Subcutaneous adipose tissue (tissue), 4 donors: ENCODE results near the gene TRNAU1AP. TPM values are rescaled to one million over a fixed set of nuclear protein-coding genes. Genes with fewer than 3 reads are reported as not detected.

Source experiments
- CTCF ChIP-seq: fragments of 450-650 bp; IDR thresholded peaks from one replicate; pipeline ENCODE4 v1.5.1; 2016; ENCODE audit warnings: low read depth, mild to moderate bottlenecking, control low read depth, antibody characterized with exemption, moderate library complexity
- total RNA-seq, 4 donors: library from RNA; depleted of rRNA; stranded (reverse); fragments of >200 nt; gene quantifications; one replicate each; pipeline ENCODE4 v1.1.0, GENCODE V29; 2016

Gene TRNAU1AP
- total RNA-seq, 4 donors from 2014 or later, result 20.5 to 27.2 (median 26.5) TPM

GRCh38 chr1:28509705-28510272 lies 43.1 kb upstream of the TRNAU1AP start:
- TF ChIP-seq CTCF, result no peak

- no peak for TF ChIP-seq CTCF
Observed at GRCh38 chr1:28510273-28510969, 42.5 kb upstream of the TRNAU1AP start.

- no peak for TF ChIP-seq CTCF
Observed at GRCh38 chr1:28510970-28511440, 41.9 kb upstream of the TRNAU1AP start.

- no peak for TF ChIP-seq CTCF
Observed at GRCh38 chr1:28512058-28512611, 40.8 kb upstream of the TRNAU1AP start.

- TF ChIP-seq CTCF, result no peak
Observed at GRCh38 chr1:28516518-28516956, 36.3 kb upstream of the TRNAU1AP start.

- TF ChIP-seq CTCF, result no peak
Observed at GRCh38 chr1:28517649-28517999, 35.3 kb upstream of the TRNAU1AP start.

- no peak for TF ChIP-seq CTCF
Observed at GRCh38 chr1:28518000-28518744, 34.7 kb upstream of the TRNAU1AP start.
